Liver (tissue), 9 donors: ENCODE measurements around the gene GBX2. TPM values are rescaled to one million over a fixed set of nuclear protein-coding genes. Genes with fewer than 3 reads are reported as not detected.

ENCODE experiments used
- DNase-seq: peaks from one replicate; pipeline ENCODE4 v3.0.0-alpha.2; 2017; ENCODE audit warnings: low spot score
- H3K27ac ChIP-seq, 2 donors: one replicate each; pipeline ENCODE4 v1.7.0; 2013; ENCODE audit warnings: inconsistent platforms in 2 of 2, low read length in 2 of 2, control low read depth in 1 of 2, low read depth in 1 of 2, mild to moderate bottlenecking in 1 of 2
- H3K27me3 ChIP-seq, 4 donors: one replicate each; pipeline versions ENCODE4 v1.6.1 to v1.7.0; 2013; ENCODE audit warnings: low read length in 3 of 4, inconsistent platforms in 1 of 4, mild to moderate bottlenecking in 1 of 4, moderate library complexity in 1 of 4; ENCODE audit not compliant: control insufficient read depth in 4 of 4, insufficient read depth in 4 of 4
- H3K36me3 ChIP-seq, 4 donors: one replicate each; pipeline versions ENCODE4 v1.6.1 to v1.7.0; 2013; ENCODE audit warnings: low read length in 3 of 4, mild to moderate bottlenecking in 3 of 4, low read depth in 1 of 4, moderate library complexity in 1 of 4; ENCODE audit not compliant: control insufficient read depth in 4 of 4, insufficient read depth in 3 of 4
- H3K4me1 ChIP-seq, 4 donors: one replicate each; pipeline versions ENCODE4 v1.6.1 to v1.7.0; 2013; ENCODE audit warnings: low read length in 3 of 4, mild to moderate bottlenecking in 3 of 4, moderate library complexity in 1 of 4; ENCODE audit not compliant: control insufficient read depth in 4 of 4, insufficient read depth in 4 of 4
- H3K4me3 ChIP-seq, 3 donors: one replicate each; pipeline versions ENCODE4 v1.6.1 to v1.7.0; 2013; ENCODE audit warnings: low read length in 3 of 3, control low read depth in 1 of 3, low read depth in 1 of 3, mild to moderate bottlenecking in 1 of 3
- H3K9ac ChIP-seq, 2 donors: one replicate each; pipeline ENCODE4 v1.7.0; 2013; ENCODE audit warnings: low read length in 2 of 2, mild to moderate bottlenecking in 2 of 2, moderate library complexity in 2 of 2, control low read depth in 1 of 2, low read depth in 1 of 2
- H3K9me3 ChIP-seq, 4 donors: one replicate each; pipeline versions ENCODE4 v1.6.1 to v1.7.0; 2013; ENCODE audit warnings: low read length in 3 of 4; ENCODE audit not compliant: control insufficient read depth in 4 of 4
- ATF3 ChIP-seq: IDR thresholded peaks from 2 replicates; pipeline ENCODE4 v1.6.1; 2016; ENCODE audit warnings: antibody characterized with exemption
- EGR1 ChIP-seq, 2 donors: IDR thresholded peaks; 2 replicates each; pipeline ENCODE4 v1.6.1; 2016 to 2018; ENCODE audit warnings: antibody characterized with exemption in 2 of 2, low read depth in 2 of 2
- FOXA2 ChIP-seq: IDR thresholded peaks from 2 replicates; pipeline ENCODE4 v1.6.1; 2016; ENCODE audit warnings: antibody characterized with exemption
- GABPA ChIP-seq, 2 donors: IDR thresholded peaks in 1 of 2; conservative IDR thresholded peaks in 1 of 2; 2 replicates each; pipeline ENCODE4 v1.6.1; 2016; ENCODE audit warnings: antibody characterized with exemption in 2 of 2, mild to moderate bottlenecking in 1 of 2, moderate library complexity in 1 of 2
- HNF4A ChIP-seq, 2 donors: conservative IDR thresholded peaks; 2 replicates each; pipeline ENCODE4 v1.6.1; 2016; ENCODE audit warnings: antibody characterized with exemption in 2 of 2, mild to moderate bottlenecking in 2 of 2
- HNF4G ChIP-seq: IDR thresholded peaks from 2 replicates; pipeline ENCODE4 v1.6.1; 2016; ENCODE audit warnings: antibody characterized with exemption
- JUND ChIP-seq, 2 donors: IDR thresholded peaks; 2 replicates each; pipeline ENCODE4 v1.6.1; 2016; ENCODE audit warnings: antibody characterized with exemption in 2 of 2
- NR2F2 ChIP-seq: IDR thresholded peaks from 2 replicates; pipeline ENCODE4 v1.6.1; 2016; ENCODE audit warnings: antibody characterized with exemption
- RAD21 ChIP-seq, 2 donors: IDR thresholded peaks; 2 replicates each; pipeline ENCODE4 v1.6.1; 2016; ENCODE audit warnings: antibody characterized with exemption in 2 of 2, mild to moderate bottlenecking in 2 of 2
- REST ChIP-seq: IDR thresholded peaks from 2 replicates; pipeline ENCODE4 v1.6.1; 2016; ENCODE audit warnings: antibody characterized with exemption, mild to moderate bottlenecking
- SP1 ChIP-seq: IDR thresholded peaks from 2 replicates; pipeline ENCODE4 v1.6.1; 2018; ENCODE audit warnings: antibody characterized with exemption, mild to moderate bottlenecking
- TAF1 ChIP-seq: conservative IDR thresholded peaks from 2 replicates; pipeline ENCODE4 v1.6.1; 2016; ENCODE audit warnings: antibody characterized with exemption, mild to moderate bottlenecking
- ZBTB33 ChIP-seq: IDR thresholded peaks from 2 replicates; pipeline ENCODE4 v1.6.1; 2016; ENCODE audit warnings: antibody characterized with exemption
- WGBS: extraction: QIAGEN DNeasy Blood & Tissue Kit; methylation state at CpG from one replicate; pipeline ENCODE4 v1.1.7; 2013; 5-methylcytosine and 5-hydroxymethylcytosine counted together
- polyA plus RNA-seq, 2 donors: library from polyadenylated mRNA; stranded (reverse) in 1 of 2; unstranded in 1 of 2; fragments of 200-250 nt in 1 of 2; fragments of >200 nt in 1 of 2; fragmentation: Nextera tagmentation in 1 of 2; extraction: Ambion mirVana in 1 of 2; gene quantifications; one replicate each; pipeline versions ENCODE4 v1.2.1 to v1.2.3, GENCODE V29; 2013 to 2015
- total RNA-seq, 2 donors: library from RNA; depleted of rRNA; stranded (reverse); fragments of >200 nt; gene quantifications; one replicate each; pipeline ENCODE4 v1.2.3, GENCODE V29; 2014
- donor health status: healthy.
- donor health status: healthy.
- donor health status: healthy.
- donor health status: healthy.
- donor health status: healthy.

Gene GBX2
- total and polyA plus RNA-seq, 4 donors = not detected

GRCh38 chr2:236195726-236196125 lies 27.5 kb upstream of the GBX2 start:
- 87% methylated on average over 12 of the region's 12 CpGs for WGBS
- DNase-seq = no peak
- H3K4me3 ChIP-seq = no peak overlapping the region
- H3K27me3 ChIP-seq = no peaks in the 10 kb centered on the region
- no peaks in the 10 kb centered on the region for H3K36me3 ChIP-seq
- H3K9me3 ChIP-seq = no peaks in the 10 kb centered on the region
- no peak for TF ChIP-seq SP1
- no peak for TF ChIP-seq ZBTB33
- no peak for TF ChIP-seq REST
- TF ChIP-seq HNF4G = no peak
- no peak for TF ChIP-seq EGR1 (IDR thresholded peaks at IDR 0.05; ENCODE audit: low read depth in 2 of 2)
- no peak for TF ChIP-seq ATF3
- TF ChIP-seq JUND (IDR thresholded peaks at IDR 0.05) = no peak
- TF ChIP-seq HNF4A (conservative IDR thresholded peaks at IDR 0.05) = no peak
- TF ChIP-seq NR2F2 = no peak
- H3K27ac ChIP-seq = no peak overlapping the region
- no peak overlapping the region for H3K9ac ChIP-seq
- no peaks in the 10 kb centered on the region for H3K4me1 ChIP-seq

- Histone ChIP-seq H3K4me3 (no peak overlapping the region), H3K36me3 (no peaks in the 10 kb centered on the region), H3K27ac (no peak overlapping the region), H3K4me1 (no peaks in the 10 kb centered on the region), H3K9me3 (no peaks in the 10 kb centered on the region), H3K9ac (no peak overlapping the region), H3K27me3 (no peaks in the 10 kb centered on the region)
- DNase-seq = no peak
- TF ChIP-seq SP1 (no peak), TAF1 (no peak), GABPA (IDR thresholded peaks at IDR 0.05 in 1 of 2, conservative IDR thresholded peaks at IDR 0.05 in 1 of 2) (no peak), HNF4G (no peak), HNF4A (conservative IDR thresholded peaks at IDR 0.05) (no peak), FOXA2 (no peak), ZBTB33 (no peak), JUND (IDR thresholded peaks at IDR 0.05) (no peak), RAD21 (IDR thresholded peaks at IDR 0.05) (no peak)
- 92% methylated on average over 12 of the region's 12 CpGs for WGBS
Observed at GRCh38 chr2:236194786-236195185, 26.6 kb upstream of the GBX2 start.
